A172 (cell line): ENCODE measurements around the gene SLC6A7. TPM values are rescaled to one million over a fixed set of nuclear protein-coding genes. Genes with fewer than 3 reads are reported as not detected.
A peak's percentile ranks its signal among the peaks of the same experiment; 100 is the strongest.

ENCODE experiments used
- DNase-seq: peaks from one replicate; pipeline ENCODE4 v3.0.0-alpha.2; 2015; ENCODE audit warnings: low spot score
- total RNA-seq: library from RNA; depleted of rRNA; stranded (reverse); fragments of >200 nt; shearing (Covaris generic); gene quantifications from 2 replicates; pipeline ENCODE4 v1.2.3, GENCODE V29; 2014

The SLC6A7 gene
- total RNA-seq, 1 experiment from 2014 or later: not detected

- peak; percentile 77 for DNase-seq
These were observed 34.4 kb upstream of the SLC6A7 start, which contains the start of gene PDGFRB for GRCh38 chr5:150155258-150156026. TSS of gene PDGFRB (minus strand) at chr5:150155845. CDS start at chr5:150137047, 18,798 bp downstream.

DNA sequence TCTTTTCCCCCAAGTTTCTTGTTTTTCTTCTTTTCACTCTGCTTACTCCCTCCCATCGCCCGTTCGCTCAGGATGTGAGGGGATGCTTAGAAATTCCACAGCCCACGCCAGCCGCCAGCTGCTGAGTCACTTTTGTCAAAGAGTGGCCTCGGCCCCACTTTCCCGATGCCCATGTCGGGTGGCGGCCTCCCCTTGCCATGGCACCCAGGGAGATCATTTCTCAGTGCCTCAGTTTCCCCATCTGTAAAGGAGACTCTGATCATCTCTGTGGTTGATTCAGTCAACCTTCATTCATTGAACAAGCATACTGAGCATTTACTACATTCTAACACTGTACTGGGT is 33.9 kb upstream of the SLC6A7 start:
- DNase-seq: no peak

DNA sequence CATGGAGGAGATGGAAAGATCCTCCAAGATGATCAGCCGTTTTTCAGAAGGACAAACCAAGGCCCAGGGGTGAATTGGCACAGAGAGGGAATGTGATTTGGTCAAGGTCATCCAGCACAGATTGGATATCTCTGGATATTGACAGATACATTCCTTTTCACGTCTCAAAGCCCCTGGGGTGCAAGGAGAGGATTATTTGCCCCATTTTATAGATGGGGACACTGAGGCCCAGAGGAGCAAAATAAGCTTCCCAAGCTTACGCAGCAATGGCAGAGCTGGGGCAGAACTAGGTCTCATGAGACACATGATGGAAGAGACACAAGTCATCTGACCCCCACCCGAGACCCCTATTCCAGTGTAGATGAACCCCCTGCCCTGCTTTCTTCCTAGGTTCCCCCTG is 33.3 kb upstream of the SLC6A7 start:
- DNase-seq: no peak

- DNase-seq: no peak
These were observed 32.7 kb upstream of the SLC6A7 start for GRCh38 chr5:150157168-150157567.

- no peak for DNase-seq
These were observed 31.5 kb upstream of the SLC6A7 start for GRCh38 chr5:150158170-150158949.

- no peak for DNase-seq
These were observed 30.8 kb upstream of the SLC6A7 start for GRCh38 chr5:150159031-150159430.

DNA sequence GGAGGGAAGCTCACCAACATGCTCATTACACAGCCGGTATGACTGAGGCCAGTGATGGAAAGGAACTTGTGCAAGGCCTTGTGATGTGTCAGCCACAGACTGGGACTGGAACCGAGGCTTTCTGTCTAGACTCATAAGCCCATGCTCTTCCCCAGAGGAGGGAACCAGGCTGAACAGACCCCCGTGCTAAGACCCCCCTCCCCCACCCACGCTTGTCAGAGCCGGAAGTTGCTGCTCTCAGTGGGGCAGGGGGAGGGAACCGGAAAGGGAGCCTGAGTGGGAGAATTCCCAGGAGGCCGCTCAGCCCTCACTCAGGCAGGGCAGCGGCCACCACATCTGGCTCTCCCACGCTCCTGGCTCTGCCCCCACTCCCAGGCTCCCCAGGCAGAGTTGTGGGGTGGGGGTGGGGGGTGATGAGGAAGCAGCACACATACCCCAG is 30.1 kb upstream of the SLC6A7 start:
- DNase-seq: no peak

DNA sequence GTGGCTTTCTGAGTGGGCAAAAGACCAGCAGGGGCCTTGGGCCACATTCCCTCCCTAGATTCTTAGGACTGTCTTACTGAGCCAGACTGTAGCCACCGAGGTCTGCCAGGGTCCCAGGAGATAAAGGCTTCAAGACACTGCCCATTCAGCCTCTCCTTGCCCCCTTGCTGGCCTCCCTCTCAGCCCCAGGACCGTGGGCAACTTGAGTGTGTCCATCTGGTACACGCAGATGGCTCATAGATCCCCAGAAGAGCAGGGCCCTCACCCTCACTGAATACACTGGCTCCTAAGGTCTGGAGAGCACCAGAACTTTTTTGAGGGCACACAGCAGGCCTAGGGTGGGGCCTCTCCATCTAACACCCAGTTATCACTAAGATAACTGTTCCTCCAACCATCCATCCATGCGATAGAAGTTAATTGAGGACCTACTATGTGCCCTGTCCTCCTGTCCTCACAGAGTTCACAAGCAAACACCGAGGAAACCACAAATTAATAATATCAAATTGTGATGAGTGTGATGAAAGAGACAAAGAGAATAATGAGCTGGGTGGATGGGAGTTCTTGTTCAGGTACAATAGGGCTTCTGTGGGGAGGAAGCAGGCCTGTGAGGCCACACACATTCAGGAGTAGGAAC is 29.3 kb upstream of the SLC6A7 start:
- no peak for DNase-seq

DNA sequence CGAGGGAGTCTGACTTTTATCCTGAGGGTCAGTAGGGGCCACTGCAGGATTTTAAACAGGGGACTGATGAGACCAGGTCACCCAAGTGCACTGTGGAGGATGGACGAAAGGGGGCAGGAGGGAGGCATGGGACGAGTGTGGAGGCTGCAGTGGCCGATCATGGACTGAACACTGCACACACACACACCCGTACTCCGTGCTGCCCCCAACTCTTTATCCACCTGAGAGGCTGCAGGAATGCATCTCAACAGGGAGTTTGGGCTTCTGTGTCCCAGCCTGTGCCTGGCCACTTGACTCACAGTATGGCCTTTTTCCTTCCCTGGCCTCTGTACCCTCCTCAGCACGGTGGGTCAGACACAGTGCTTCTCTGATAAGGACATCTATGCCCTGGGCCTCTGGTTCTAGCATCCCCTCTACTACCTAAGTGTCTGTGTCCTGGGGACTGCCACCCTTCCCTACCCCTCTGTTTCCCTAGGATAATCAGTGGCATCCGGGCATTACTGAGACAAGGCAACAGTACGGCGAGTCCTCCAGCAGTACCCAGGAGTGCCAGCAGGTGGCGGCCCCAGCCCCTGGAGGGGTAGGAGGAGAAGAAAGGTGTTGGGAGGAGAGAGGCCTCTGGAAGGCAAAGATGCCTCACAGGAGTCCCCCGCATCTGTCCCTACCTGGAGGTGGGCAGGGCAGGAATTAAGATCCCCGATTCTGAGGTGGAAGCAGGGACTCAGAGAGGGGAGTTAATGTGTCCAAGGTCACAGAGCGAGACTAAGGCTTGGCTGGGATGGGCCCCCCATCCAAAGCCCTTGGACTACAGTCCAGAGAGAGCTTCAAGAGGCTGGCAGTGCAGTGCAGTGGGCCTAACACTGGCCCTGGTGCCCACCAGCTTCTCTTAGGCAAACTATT is 28.4 kb upstream of the SLC6A7 start:
- DNase-seq: peak; percentile 76

GRCh38 chr5:150162142-150162513 is 27.7 kb upstream of the SLC6A7 start:
- DNase-seq: no peak

DNA sequence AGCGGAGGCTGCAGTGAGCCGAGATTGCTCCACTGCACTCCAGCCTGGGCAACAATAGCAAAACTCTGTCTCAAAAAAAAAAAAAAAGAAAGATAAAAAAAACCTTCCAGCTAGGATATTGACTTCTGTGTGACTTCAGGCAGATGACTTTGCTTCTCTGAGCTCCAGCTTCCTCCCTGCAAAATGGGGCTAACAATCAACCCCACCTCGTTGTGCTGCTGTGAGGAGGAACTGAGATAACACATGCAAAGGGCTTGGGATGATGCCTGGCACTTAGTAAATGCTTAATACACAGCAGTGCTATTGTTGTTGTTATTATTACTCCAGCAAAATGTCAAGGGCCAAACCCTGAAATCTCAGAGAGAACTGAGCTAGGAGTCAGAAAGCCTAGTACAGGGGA is 26.8 kb upstream of the SLC6A7 start:
- DNase-seq: no peak

DNA sequence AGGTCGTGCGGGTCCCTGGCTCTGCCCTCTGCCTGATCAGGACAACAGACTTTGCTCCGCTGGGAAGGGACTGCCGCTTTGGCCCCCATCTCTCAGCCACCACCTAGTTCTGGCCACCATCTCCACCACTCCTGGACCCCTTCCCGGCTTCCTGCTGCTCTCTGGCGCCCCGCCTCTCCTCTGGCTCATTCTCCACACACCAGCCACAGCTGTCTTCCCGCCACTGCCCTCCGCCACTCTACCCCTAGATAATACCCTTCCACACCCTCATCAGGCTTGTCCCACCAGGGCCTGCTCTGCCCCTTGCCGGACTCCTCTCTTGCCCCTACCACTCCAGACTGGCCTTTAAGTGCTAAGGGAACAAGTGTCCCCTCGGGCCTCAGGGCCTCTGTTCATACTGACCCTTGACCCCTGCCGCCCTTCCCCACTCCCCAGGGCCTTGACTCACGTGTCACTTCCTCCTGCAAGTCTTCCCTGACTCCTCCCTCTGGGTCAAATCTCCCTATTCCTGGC is 26.3 kb upstream of the SLC6A7 start:
- DNase-seq: no peak

DNA sequence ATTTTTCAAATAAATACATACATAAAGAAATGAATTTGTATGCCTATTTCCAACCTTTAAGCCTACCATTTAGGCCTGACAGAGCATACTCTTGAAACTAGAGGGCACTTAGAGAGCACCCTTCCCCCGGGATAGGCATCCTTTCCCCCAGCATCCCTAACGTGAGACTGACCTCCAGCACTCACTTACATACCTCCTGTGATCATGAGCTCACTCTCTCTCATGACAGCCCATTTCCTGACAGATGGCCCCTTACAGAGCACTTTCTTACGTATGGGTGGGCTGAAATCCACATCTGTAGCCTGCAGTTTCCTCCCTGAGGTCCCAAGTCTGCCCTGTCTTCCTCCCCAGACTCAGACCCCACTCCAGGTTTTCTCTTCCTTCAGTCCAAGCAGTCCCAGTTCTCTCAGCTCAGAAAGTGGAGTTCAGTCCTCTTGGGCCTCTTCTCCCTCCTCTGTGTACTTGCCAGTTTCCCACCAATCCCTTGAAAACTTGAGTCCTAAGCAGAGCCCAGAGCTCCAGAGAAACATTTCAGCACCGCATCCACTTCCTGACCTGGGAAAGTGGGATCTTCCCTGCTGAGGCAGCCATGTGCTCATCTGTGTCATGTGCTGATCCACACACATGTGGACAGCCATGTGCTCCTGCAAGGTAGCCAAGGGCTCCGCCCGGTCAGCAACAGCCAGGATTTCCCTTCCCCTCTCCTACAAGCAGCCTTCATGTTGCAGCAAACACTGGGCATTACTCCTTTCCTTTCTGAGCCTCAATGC is 25.5 kb upstream of the SLC6A7 start:
- no peak for DNase-seq

GRCh38 chr5:150166037-150166649 is 23.7 kb upstream of the SLC6A7 start:
- no peak for DNase-seq

DNA sequence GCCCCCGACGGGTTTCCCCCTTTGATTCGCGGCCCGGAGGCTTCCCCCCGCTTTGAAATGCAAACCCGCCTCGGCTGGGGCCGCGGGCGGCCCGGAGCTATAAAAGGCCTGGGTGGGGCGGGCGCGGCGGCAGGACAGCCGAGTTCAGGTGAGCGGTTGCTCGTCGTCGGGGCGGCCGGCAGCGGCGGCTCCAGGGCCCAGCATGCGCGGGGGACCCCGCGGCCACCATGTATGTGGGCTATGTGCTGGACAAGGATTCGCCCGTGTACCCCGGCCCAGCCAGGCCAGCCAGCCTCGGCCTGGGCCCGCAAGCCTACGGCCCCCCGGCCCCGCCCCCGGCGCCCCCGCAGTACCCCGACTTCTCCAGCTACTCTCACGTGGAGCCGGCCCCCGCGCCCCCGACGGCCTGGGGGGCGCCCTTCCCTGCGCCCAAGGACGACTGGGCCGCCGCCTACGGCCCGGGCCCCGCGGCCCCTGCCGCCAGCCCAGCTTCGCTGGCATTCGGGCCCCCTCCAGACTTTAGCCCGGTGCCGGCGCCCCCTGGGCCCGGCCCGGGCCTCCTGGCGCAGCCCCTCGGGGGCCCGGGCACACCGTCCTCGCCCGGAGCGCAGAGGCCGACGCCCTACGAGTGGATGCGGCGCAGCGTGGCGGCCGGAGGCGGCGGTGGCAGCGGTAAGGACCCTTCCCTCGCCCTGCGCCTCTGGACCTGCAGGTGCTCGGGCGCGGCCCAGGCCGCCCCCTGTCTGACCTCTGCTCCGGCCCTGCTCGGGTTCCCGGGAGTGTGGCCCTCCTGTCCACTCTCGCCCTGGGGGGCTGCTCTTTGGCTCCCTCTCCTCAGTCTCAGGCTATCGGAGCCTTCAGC is 23.0 kb upstream of the SLC6A7 start, which contains the start of gene CDX1:
TSS of gene CDX1 (plus strand) at position 129 of the 862 bp plus-strand sequence. CDS start at position 228, 99 bp downstream.
- DNase-seq: no peak

DNA sequence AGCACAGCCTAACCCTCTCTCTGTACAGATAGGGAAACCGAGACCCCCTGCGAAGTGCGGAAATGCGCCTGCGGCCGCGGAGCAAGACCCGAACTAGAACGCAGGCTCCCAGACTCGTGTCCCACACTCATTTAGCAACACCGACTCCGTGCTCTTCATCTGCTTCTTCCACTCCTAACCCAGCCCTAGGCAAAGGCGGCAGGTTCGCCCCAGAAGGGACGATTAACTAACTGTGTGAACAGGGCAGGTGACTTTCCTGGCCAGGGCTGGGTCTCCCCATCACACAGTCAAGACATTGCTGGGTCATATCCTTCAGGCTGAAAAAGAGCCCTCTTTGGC is 22.4 kb upstream of the SLC6A7 start:
- DNase-seq: no peak

GRCh38 chr5:150167908-150168307 is 22.0 kb upstream of the SLC6A7 start:
- no peak for DNase-seq

GRCh38 chr5:150168864-150169263 is 21.0 kb upstream of the SLC6A7 start:
- DNase-seq: no peak

GRCh38 chr5:150172145-150172544 is 17.7 kb upstream of the SLC6A7 start:
- no peak for DNase-seq
